PC-3 (cell line): ENCODE results near the gene IL1RAPL1. TPM values are rescaled to one million over a fixed set of nuclear protein-coding genes. Genes with fewer than 3 reads are reported as not detected.
A peak's percentile ranks its signal among the peaks of the same experiment; 100 is the strongest.

ENCODE experiments used
- ATAC-seq: fragments of 200-7000 bp; cut with Tn5 transposase; 2 replicates; pipeline ENCODE4 v1.9.1; 2020; ENCODE audit warnings: mild to moderate bottlenecking, moderate library complexity
- Bru-seq: library from RNA; stranded (reverse); fragments of 400-500 nt; gene quantifications from one replicate; lab custom pipeline; 2021; lab: Mats Ljungman, UMichigan
- BruChase-seq, 2 experiments: library from RNA; stranded (reverse); fragments of 400-500 nt; gene quantifications; one replicate each; lab custom pipeline; 2021; lab: Mats Ljungman, UMichigan
- BruUV-seq: library from RNA; stranded (reverse); fragments of 400-500 nt; replicated peaks from 2 replicates; lab custom pipeline; 2021; lab: Mats Ljungman, UMichigan
- CTCF ChIA-PET: fragments of 300-600 bp; sonication (Branson Sonifier 250); formaldehyde crosslinking; loops from one replicate; lab custom pipeline; 2022; ENCODE audit warnings: antibody characterized with exemption; lab: Charles Lee
- POLR2A ChIA-PET: fragments of 300-600 bp; sonication (Branson Sonifier 250); formaldehyde crosslinking; loops from one replicate; lab custom pipeline; 2022; ENCODE audit warnings: antibody characterized with exemption; ENCODE audit not compliant: unreplicated experiment; lab: Charles Lee
- DNase-seq: peaks from one replicate; pipeline ENCODE4 v3.0.0-alpha.2; 2015
- H2AFZ ChIP-seq: fragments of 300-600 bp; sonication (generic); 2 replicates; pipeline ENCODE4 v1.6.0; 2016; ENCODE audit warnings: antibody characterized with exemption, low read length
- H3F3A ChIP-seq: fragments of 300-600 bp; sonication (generic); one replicate; pipeline ENCODE4 v1.6.0; 2017; ENCODE audit warnings: antibody characterized with exemption, low read length, control low read depth, mild to moderate bottlenecking; ENCODE audit not compliant: unreplicated experiment
- H3K27ac ChIP-seq: fragments of 300-600 bp; sonication (generic); 2 replicates; pipeline ENCODE4 v1.5.1; 2016; ENCODE audit warnings: mild to moderate bottlenecking, low read length
- H3K27me3 ChIP-seq: fragments of 300-600 bp; sonication (generic); 2 replicates; pipeline ENCODE4 v1.6.1; 2016; ENCODE audit warnings: low read length, mixed read lengths
- H3K36me3 ChIP-seq: fragments of 300-600 bp; sonication (generic); 2 replicates; pipeline ENCODE4 v1.6.1; 2016; ENCODE audit warnings: low read depth, mixed run types, low read length, mixed read lengths
- H3K4me1 ChIP-seq: fragments of 300-600 bp; sonication (generic); 2 replicates; pipeline ENCODE4 v1.5.1; 2016; ENCODE audit warnings: low read length; ENCODE audit not compliant: insufficient read depth
- H3K4me2 ChIP-seq: fragments of 300-600 bp; sonication (generic); 2 replicates; pipeline ENCODE4 v1.6.0; 2016; ENCODE audit warnings: low read length
- H3K4me3 ChIP-seq: fragments of 300-600 bp; sonication (generic); 2 replicates; pipeline ENCODE4 v1.5.1; 2016; ENCODE audit warnings: mild to moderate bottlenecking, low read length, mixed read lengths
- H3K79me2 ChIP-seq: fragments of 300-600 bp; sonication (generic); 2 replicates; pipeline ENCODE4 v1.6.1; 2017; ENCODE audit warnings: low read length, mixed read lengths
- H3K9ac ChIP-seq: fragments of 300-600 bp; sonication (generic); 2 replicates; pipeline ENCODE4 v1.6.0; 2016; ENCODE audit warnings: mild to moderate bottlenecking, low read length
- H3K9me2 ChIP-seq: fragments of 300-600 bp; sonication (generic); replicated peaks from 2 replicates; pipeline ENCODE4 v1.6.1; 2016; ENCODE audit warnings: mixed run types, low read length, mixed read lengths
- H3K9me3 ChIP-seq: fragments of 300-600 bp; sonication (generic); 2 replicates; pipeline ENCODE4 v1.6.1; 2016; ENCODE audit warnings: low read length, mixed read lengths
- H4K20me1 ChIP-seq: fragments of 300-600 bp; sonication (generic); 2 replicates; pipeline ENCODE4 v1.6.1; 2016; ENCODE audit warnings: low read length, mixed read lengths
- EZH2 ChIP-seq: fragments of 300-600 bp; sonication (generic); IDR thresholded peaks from one replicate; pipeline ENCODE4 v1.6.1; 2017; ENCODE audit warnings: antibody characterized with exemption, mild to moderate bottlenecking, low read length; ENCODE audit not compliant: unreplicated experiment
- EZH2phosphoT487 ChIP-seq: fragments of 300-600 bp; sonication (generic); IDR thresholded peaks from 2 replicates; pipeline ENCODE4 v1.6.1; 2018; ENCODE audit warnings: mild to moderate bottlenecking, antibody characterized with exemption, low read length, borderline replicate concordance
- intact Hi-C: fragments of 100-400 bp; cut with micrococcal nuclease; formaldehyde crosslinking; loops from 2 replicates; pipeline ENCODE4 v1.9.0; 2023
- long read RNA-seq: library from polyadenylated mRNA; unstranded; transcript quantifications from one replicate; pipeline ENCODE4 v2.0.0, GENCODE V29; 2021; ENCODE audit not compliant: unreplicated experiment
- total RNA-seq: library from RNA; depleted of rRNA; stranded (reverse); fragments of >200 nt; gene quantifications from 2 replicates; pipeline ENCODE4 v1.2.3, GENCODE V29; 2014; rRNA removed
- TF ChIP-seq, protein P1 (sequence below): fragments of 300-600 bp; sonication (generic); conservative IDR thresholded peaks from 2 replicates; pipeline ENCODE4 v1.5.1; 2017; ENCODE audit warnings: antibody characterized with exemption, low read depth, mild to moderate bottlenecking, low read length

IL1RAPL1 gene
- total RNA-seq: 0.12 and 0.44 TPM in 2 replicates
- Bru-seq, nascent RNA: percentile 28 among the genes with signal in this experiment
- percentile 22 among the genes with signal in this experiment for BruChase-seq, experiment 1, labeled RNA remaining after a 6-hour chase
- percentile 34 among the genes with signal in this experiment for BruChase-seq, experiment 2, labeled RNA remaining after a 2-hour chase
- long read RNA-seq: 0 reads

GRCh38 chrX:28586981-28587551, at the start of gene IL1RAPL1:
Gene IL1RAPL1, plus strand, starts transcription at chrX:28587446.
- intact Hi-C loops: loop anchor here (1.0 to 10.0 kb wide), 4 partner anchors 216 to 982 kb away; no protein-coding TSS in a partner anchor
- peak within 1 kb of the TSS; percentile 74 for H2AFZ ChIP-seq
- no peaks in the 10 kb centered on the region for H3K9me2 ChIP-seq
- peak within 1 kb of the TSS; percentile 89 for H3K4me2 ChIP-seq
- H3K9me3 ChIP-seq: no peaks in the 10 kb centered on the region
- H3K79me2 ChIP-seq: no peaks in the 10 kb centered on the region
- no TSS peak for BruUV-seq
- peaks cover 1% of the 10 kb centered on the region for H3F3A ChIP-seq
- H3K27ac ChIP-seq: no peak within 1 kb of the TSS
- H3K4me3 ChIP-seq: peak within 1 kb of the TSS; percentile 66
- peaks cover 26% of the 10 kb centered on the region for H3K4me1 ChIP-seq
- no peaks in the 10 kb centered on the region for H3K36me3 ChIP-seq
- ATAC-seq (peak; percentile 66), DNase-seq (peak; percentile 67)
- TF ChIP-seq EZH2: no peak
- TF ChIP-seq, protein P1, sequence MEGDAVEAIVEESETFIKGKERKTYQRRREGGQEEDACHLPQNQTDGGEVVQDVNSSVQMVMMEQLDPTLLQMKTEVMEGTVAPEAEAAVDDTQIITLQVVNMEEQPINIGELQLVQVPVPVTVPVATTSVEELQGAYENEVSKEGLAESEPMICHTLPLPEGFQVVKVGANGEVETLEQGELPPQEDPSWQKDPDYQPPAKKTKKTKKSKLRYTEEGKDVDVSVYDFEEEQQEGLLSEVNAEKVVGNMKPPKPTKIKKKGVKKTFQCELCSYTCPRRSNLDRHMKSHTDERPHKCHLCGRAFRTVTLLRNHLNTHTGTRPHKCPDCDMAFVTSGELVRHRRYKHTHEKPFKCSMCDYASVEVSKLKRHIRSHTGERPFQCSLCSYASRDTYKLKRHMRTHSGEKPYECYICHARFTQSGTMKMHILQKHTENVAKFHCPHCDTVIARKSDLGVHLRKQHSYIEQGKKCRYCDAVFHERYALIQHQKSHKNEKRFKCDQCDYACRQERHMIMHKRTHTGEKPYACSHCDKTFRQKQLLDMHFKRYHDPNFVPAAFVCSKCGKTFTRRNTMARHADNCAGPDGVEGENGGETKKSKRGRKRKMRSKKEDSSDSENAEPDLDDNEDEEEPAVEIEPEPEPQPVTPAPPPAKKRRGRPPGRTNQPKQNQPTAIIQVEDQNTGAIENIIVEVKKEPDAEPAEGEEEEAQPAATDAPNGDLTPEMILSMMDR: peak; percentile 53
- no peak for TF ChIP-seq EZH2phosphoT487
- ChIA-PET CTCF (no interaction called here), POLR2A (no interaction called here)
- H4K20me1 ChIP-seq: no peaks in the 10 kb centered on the region
- peak within 1 kb of the TSS; percentile 40; the same call in 1 of the 2 replicates for H3K9ac ChIP-seq
- H3K27me3 ChIP-seq: no peaks in the 10 kb centered on the region

GRCh38 chrX:28542791-28543190, 44.5 kb upstream of the IL1RAPL1 start:
- no peaks in the 10 kb centered on the region for H3K27me3 ChIP-seq
- H3K27ac ChIP-seq: no peak overlapping the region
- POLR2A ChIA-PET: no interaction called here
- no peaks in the 10 kb centered on the region for H3K79me2 ChIP-seq
- TF ChIP-seq EZH2: no peak
- no peak for TF ChIP-seq EZH2phosphoT487
- TF ChIP-seq, protein P1: no peak
- ATAC-seq (no peak), DNase-seq (no peak)
- H3K4me3 ChIP-seq: no peak overlapping the region
- H3F3A ChIP-seq: no peaks in the 10 kb centered on the region
- no peaks in the 10 kb centered on the region for H3K9me2 ChIP-seq
- H3K9me3 ChIP-seq: no peaks in the 10 kb centered on the region
- no peak overlapping the region for H3K4me2 ChIP-seq
- no TSS peak for BruUV-seq
- intact Hi-C loops: no loop called here
- no peak overlapping the region for H2AFZ ChIP-seq
- CTCF ChIA-PET: no interaction called here
- H4K20me1 ChIP-seq: no peaks in the 10 kb centered on the region
- H3K36me3 ChIP-seq: no peaks in the 10 kb centered on the region
- no peak overlapping the region for H3K9ac ChIP-seq
- H3K4me1 ChIP-seq: no peaks in the 10 kb centered on the region; the same call in 1 of the 2 replicates

DNA sequence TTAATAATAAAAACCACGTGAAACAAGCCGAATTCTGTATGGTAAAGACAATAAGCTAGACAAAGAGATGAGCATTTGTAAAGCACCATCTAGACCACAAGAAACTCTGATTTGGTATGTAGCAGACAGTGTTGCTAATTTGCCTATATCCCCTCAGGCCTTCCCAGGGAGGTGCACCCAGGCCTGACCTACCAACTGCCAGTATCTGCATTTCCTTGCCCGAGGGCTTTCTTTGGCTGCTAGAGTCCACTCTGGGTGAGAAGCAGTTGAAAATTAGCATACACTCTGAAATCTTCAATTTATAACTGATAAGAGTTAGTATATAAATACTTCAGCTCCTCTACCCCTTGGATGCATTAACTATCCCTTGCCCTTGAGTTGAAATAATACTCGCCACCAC, 37.4 kb upstream of the IL1RAPL1 start:
- no TSS peak for BruUV-seq
- Histone ChIP-seq H3K9ac (0 out of 2 replicates have a peak overlapping the region, but pooled peaks have one; percentile 1), H3K79me2 (no peaks in the 10 kb centered on the region), H3K27me3 (no peaks in the 10 kb centered on the region), H3K27ac (peak overlapping the region; percentile 78), H3K4me2 (peak overlapping the region; percentile 16), H3K9me3 (no peaks in the 10 kb centered on the region), H2AFZ (no peak overlapping the region), H3K36me3 (no peaks in the 10 kb centered on the region), H3F3A (no peaks in the 10 kb centered on the region), H3K4me3 (no peak overlapping the region; the same call in 1 of the 2 replicates), H4K20me1 (no peaks in the 10 kb centered on the region), H3K4me1 (peaks cover 34% of the 10 kb centered on the region), H3K9me2 (no peaks in the 10 kb centered on the region)
- DNase-seq (peak; percentile 41), ATAC-seq (no peak)
- no peak for TF ChIP-seq EZH2phosphoT487
- no peak for TF ChIP-seq EZH2
- TF ChIP-seq, protein P1: no peak
- ChIA-PET CTCF (no interaction called here), POLR2A (no interaction called here)
- intact Hi-C loops: no loop called here
